ENCODE results near the gene NOP9. TPM values are rescaled to one million over a fixed set of nuclear protein-coding genes. Genes with fewer than 3 reads are reported as not detected.

NOP9 gene
- total RNA-seq, 1 donor from 2014 or later: 22.0 TPM

DNA sequence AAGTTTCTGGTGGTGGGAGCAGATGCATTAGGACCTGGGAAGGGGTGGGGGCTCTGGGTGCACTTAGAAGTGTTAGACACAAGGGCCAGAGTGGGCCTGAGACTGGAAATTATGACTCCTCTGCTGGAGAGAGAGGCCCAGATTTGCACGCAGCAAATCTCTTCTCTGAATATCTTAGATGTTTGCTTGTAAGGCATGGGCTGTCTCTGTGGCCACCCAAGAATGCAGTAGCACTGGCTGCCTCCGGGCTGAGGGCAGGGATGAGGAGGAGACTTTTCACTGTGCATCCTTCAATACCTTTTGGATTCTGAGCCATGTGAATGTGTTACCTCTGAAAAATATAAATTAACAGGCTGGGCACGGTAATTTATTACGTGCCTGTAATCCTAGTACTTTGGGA lies 14.3 kb upstream of the NOP9 start:
- Histone ChIP-seq H3K27ac (no peak overlapping the region), H3K9me3 (no peaks in the 10 kb centered on the region), H3K4me3 (no peak overlapping the region), H3K27me3 (ENCODE audit: low read depth) (no peaks in the 10 kb centered on the region), H3K36me3 (peaks cover 12% of the 10 kb centered on the region), H3K4me1 (peaks cover 15% of the 10 kb centered on the region)
- ATAC-seq (no peak), DNase-seq (no peak)
- intact Hi-C loops (cut with DNase I): no loop called here
- TF ChIP-seq, protein P1, sequence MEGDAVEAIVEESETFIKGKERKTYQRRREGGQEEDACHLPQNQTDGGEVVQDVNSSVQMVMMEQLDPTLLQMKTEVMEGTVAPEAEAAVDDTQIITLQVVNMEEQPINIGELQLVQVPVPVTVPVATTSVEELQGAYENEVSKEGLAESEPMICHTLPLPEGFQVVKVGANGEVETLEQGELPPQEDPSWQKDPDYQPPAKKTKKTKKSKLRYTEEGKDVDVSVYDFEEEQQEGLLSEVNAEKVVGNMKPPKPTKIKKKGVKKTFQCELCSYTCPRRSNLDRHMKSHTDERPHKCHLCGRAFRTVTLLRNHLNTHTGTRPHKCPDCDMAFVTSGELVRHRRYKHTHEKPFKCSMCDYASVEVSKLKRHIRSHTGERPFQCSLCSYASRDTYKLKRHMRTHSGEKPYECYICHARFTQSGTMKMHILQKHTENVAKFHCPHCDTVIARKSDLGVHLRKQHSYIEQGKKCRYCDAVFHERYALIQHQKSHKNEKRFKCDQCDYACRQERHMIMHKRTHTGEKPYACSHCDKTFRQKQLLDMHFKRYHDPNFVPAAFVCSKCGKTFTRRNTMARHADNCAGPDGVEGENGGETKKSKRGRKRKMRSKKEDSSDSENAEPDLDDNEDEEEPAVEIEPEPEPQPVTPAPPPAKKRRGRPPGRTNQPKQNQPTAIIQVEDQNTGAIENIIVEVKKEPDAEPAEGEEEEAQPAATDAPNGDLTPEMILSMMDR (IDR thresholded peaks at IDR 0.05): no peak

DNA sequence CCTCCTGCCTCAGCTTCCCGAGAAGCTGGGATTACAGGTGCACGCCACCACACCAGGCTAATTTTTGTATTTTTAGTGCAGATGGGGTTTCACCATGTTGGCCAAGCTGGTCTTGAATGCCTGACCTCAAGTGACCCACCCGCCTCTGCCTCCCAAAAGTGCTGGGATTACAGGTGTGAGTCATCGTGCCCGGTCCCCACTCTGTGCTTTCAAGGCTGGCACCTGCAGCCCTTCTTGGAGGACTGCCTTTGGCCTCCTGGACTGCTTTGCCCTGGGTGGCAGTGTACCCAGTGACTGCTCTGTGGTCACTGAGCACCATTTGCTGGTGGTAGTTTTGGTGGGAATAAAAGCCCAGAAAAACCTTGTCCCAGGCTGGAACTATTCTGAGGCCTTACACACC lies 12.7 kb upstream of the NOP9 start:
- Histone ChIP-seq H3K27ac (no peak overlapping the region), H3K27me3 (ENCODE audit: low read depth) (no peaks in the 10 kb centered on the region), H3K4me1 (peaks cover 9% of the 10 kb centered on the region), H3K4me3 (no peak overlapping the region), H3K9me3 (no peaks in the 10 kb centered on the region), H3K36me3 (peaks cover 29% of the 10 kb centered on the region)
- TF ChIP-seq, protein P1 (IDR thresholded peaks at IDR 0.05): no peak
- no peak for DNase-seq
- no peak for ATAC-seq
- intact Hi-C loops (cut with DNase I): no loop called here

DNA sequence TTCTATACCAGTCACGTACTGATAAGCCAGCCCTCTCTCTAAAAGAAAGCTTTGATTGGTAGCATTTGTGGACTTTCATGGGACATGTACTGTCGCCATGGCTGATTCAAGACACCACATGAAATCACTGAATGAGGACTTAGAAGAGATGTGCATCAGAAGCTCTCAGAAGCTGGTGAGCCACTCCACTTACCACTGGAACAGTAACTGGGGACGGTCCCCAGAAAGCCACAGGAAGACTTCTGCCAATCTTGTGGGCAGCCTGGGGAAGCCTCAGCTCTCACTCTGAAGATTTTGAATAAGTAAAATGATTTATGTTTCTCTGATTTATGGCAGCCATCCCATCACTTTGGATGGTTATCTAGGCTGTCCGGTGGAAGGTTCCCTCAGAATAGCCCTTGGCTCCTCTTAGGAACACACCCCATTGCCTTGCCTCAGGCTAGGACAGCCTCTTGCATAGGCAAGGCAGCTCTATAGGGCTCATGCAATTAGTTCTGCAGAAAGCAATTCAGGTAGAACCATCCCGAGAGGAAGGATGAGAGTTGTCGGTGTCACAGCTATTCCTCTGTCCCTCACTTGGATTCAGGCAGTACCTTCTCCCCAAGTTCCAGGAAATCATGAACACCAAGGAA lies 9.9 kb upstream of the NOP9 start:
- Histone ChIP-seq H3K27me3 (ENCODE audit: low read depth) (no peaks in the 10 kb centered on the region), H3K4me3 (no peak overlapping the region), H3K9me3 (no peaks in the 10 kb centered on the region), H3K4me1 (no peaks in the 10 kb centered on the region), H3K27ac (no peak overlapping the region), H3K36me3 (peaks cover 56% of the 10 kb centered on the region)
- TF ChIP-seq, protein P1 (IDR thresholded peaks at IDR 0.05): no peak
- ATAC-seq: no peak
- no peak for DNase-seq
- intact Hi-C loops (cut with DNase I): loop anchor here (10.0 kb wide), 1 partner anchor 45 kb away; the partner anchor contains the start of gene TINF2

DNA sequence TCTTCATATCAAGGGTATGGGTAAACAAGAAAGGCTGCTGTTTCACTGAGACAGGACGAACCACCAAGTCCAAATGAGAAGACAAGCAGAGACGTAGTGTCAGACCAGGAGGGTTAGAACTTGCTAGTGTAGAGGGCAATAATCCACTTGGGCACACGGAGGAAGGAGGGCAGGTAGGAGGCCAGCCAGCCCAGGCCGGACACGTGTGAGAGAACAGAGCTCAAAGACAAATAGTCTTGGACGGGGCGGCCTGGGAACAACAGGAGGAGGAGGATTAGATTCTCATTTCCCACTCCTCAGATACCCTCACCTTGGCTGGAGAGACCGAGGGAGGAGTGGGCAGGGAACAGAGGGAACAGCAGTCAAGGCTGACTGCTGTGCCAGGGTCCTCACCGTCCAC lies 8.9 kb upstream of the NOP9 start:
- peaks cover 66% of the 10 kb centered on the region for H3K36me3 ChIP-seq
- H3K4me1 ChIP-seq: no peaks in the 10 kb centered on the region
- H3K27me3 ChIP-seq (ENCODE audit: low read depth): no peaks in the 10 kb centered on the region
- ATAC-seq: no peak
- H3K4me3 ChIP-seq: no peak overlapping the region
- intact Hi-C loops (cut with DNase I): loop anchor here (10.0 kb wide), 1 partner anchor 46 kb away; the partner anchor contains the start of gene TINF2
- H3K27ac ChIP-seq: no peak overlapping the region
- no peak for DNase-seq
- H3K9me3 ChIP-seq: no peaks in the 10 kb centered on the region
- TF ChIP-seq, protein P1 (IDR thresholded peaks at IDR 0.05): no peak

DNA sequence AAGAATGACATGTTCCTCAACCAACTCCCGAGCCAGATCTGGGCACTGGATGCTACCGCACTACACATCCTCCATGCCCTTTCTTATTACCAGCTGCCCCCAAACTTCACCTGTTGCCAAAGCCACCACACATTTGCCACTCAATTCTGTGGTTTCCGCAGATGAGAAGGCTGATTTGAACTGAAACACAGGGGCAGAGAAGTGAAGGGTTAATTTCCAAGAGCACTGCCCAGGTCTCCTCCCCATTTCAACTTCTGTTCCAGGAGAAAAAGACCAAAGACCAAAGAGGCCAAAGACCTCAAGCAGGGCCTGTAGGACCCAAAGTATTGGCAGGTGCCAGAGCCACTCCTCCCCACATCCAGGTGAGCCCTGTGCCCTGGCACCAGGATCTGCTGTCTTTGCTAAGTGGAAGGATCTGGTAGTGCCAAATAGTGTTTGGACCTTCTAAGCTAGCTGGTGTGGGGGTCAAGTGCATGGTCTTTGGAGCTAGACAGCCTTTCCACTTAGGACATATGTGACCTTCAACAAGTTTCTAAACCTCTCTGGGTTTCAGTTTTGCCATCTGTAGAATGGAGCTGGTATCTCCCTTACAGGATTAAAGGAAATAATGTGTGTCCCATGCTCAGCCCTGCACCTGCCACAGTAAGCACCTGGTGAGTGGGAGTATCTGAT lies 8.1 kb upstream of the NOP9 start:
- TF ChIP-seq, protein P1 (IDR thresholded peaks at IDR 0.05): no peak
- Histone ChIP-seq H3K4me3 (no peak overlapping the region), H3K27ac (no peak overlapping the region), H3K36me3 (peaks cover 75% of the 10 kb centered on the region), H3K4me1 (peaks cover 2% of the 10 kb centered on the region), H3K9me3 (no peaks in the 10 kb centered on the region), H3K27me3 (ENCODE audit: low read depth) (no peaks in the 10 kb centered on the region)
- ATAC-seq: no peak
- intact Hi-C loops (cut with DNase I): loop anchor here (10.0 kb wide), 1 partner anchor 47 kb away; the partner anchor contains the start of gene TINF2
- DNase-seq: no peak
